ENCODE data around the gene VSIG8. TPM values are rescaled to one million over a fixed set of nuclear protein-coding genes. Genes with fewer than 3 reads are reported as not detected.

VSIG8 gene
- total and polyA plus RNA-seq, 2 donors (not counting 1 experiment from before 2014, with no cell fraction given), result under 0.01 TPM; not detected in 1

DNA sequence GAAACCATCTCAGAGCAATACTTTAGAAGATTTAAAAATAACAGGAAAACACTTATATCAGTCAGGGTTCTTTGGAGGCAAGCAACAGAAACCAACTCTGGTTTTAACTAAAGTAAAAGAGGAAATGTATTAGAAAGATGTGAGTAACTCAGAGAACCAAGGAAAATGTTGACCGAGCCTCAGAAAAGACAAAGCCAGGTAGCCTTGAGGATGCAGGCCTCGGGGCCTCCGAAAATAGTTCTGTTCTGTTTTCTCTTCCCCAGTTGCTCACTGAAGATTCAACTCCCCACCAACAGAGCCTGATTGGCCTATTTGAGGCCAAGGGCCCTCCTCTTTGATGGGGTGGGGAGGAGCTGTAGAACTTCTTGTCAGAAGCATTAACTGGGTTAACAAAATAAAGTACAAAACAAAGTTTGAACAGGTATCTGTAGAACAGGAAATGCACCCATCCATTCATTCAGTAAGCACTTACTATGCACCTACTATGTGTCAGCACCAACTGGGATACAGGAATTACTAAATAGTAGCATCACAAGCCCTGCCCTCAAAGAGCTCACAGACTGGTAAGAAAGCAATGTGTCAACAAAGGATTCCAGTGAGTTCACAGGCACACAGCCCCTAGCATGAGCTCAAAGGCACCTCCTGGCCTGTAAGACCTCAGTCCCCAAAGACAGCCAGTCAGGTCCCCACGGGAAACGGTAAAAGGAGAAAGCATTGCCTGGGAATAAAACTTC lies 23.2 kb downstream of the VSIG8 start:
- Histone ChIP-seq H3K36me3 (ENCODE audit: control insufficient read depth, insufficient read depth, low read length) (no peaks in the 10 kb centered on the region), H3K79me2 (ENCODE audit: control insufficient read depth, insufficient read depth, low read length) (no peaks in the 10 kb centered on the region), H3K4me2 (ENCODE audit: extremely low read depth, insufficient read depth, low read length) (no peak overlapping the region), H3K4me3 (replicated peaks in 1 of 4; ENCODE audit: control extremely low read depth in 1 of 4, insufficient read depth in 1 of 4, low read depth in 3 of 4, low read length in 4 of 4) (no peak overlapping the region), H3K27ac (ENCODE audit: insufficient read depth, low read length) (no peak overlapping the region), H2AFZ (ENCODE audit: low read length) (no peak overlapping the region), H3K9me3 (ENCODE audit: control insufficient read depth, insufficient read depth, low read depth, low read length) (no peaks in the 10 kb centered on the region), H3K9ac (ENCODE audit: insufficient read depth, low read length) (no peak overlapping the region), H3K4me1 (ENCODE audit: control insufficient read depth, extremely low read depth, insufficient read depth, low read length) (no peaks in the 10 kb centered on the region), H3K27me3 (ENCODE audit: control insufficient read depth, insufficient read depth, low read length) (no peaks in the 10 kb centered on the region), H4K20me1 (ENCODE audit: control insufficient read depth, extremely low read depth, insufficient read depth, low read length) (no peaks in the 10 kb centered on the region)
- no peak for DNase-seq (ENCODE audit: low read depth in 2 of 2)
- TF ChIP-seq, protein P1, sequence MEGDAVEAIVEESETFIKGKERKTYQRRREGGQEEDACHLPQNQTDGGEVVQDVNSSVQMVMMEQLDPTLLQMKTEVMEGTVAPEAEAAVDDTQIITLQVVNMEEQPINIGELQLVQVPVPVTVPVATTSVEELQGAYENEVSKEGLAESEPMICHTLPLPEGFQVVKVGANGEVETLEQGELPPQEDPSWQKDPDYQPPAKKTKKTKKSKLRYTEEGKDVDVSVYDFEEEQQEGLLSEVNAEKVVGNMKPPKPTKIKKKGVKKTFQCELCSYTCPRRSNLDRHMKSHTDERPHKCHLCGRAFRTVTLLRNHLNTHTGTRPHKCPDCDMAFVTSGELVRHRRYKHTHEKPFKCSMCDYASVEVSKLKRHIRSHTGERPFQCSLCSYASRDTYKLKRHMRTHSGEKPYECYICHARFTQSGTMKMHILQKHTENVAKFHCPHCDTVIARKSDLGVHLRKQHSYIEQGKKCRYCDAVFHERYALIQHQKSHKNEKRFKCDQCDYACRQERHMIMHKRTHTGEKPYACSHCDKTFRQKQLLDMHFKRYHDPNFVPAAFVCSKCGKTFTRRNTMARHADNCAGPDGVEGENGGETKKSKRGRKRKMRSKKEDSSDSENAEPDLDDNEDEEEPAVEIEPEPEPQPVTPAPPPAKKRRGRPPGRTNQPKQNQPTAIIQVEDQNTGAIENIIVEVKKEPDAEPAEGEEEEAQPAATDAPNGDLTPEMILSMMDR (conservative IDR thresholded peaks at IDR 0.05 in 1 of 2, IDR thresholded peaks at IDR 0.05 in 1 of 2; ENCODE audit: low read depth in 1 of 2, low read length in 2 of 2), result no peak
- TF ChIP-seq EZH2 (IDR thresholded peaks at IDR 0.05; ENCODE audit: low read length, missing control alignments), result no peak

DNA sequence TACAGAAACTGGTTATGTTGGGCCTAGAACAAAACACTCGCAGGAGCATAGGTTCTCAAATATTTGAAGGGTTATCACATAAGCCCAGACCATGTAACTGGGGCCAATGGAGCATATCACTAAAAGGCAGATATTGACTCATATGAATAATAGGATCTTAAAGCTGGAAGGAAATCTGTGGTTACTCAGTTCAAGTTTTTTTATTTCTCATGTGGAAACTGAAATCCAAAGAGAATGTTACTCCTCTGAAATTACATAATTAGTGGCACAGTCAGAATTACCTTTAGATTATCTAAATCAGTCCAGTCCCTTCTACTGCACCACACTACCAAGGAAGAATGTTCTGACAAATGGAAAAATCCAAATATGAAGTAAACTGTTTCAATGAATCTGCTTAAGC lies 23.7 kb downstream of the VSIG8 start:
- DNase-seq (ENCODE audit: low read depth in 2 of 2), result peak in 1 of 2 donors; percentile 47
- no peaks in the 10 kb centered on the region for H3K27me3 ChIP-seq (ENCODE audit: control insufficient read depth, insufficient read depth, low read length)
- no peaks in the 10 kb centered on the region for H3K36me3 ChIP-seq (ENCODE audit: control insufficient read depth, insufficient read depth, low read length)
- no peaks in the 10 kb centered on the region for H3K79me2 ChIP-seq (ENCODE audit: control insufficient read depth, insufficient read depth, low read length)
- TF ChIP-seq EZH2 (IDR thresholded peaks at IDR 0.05; ENCODE audit: low read length, missing control alignments), result no peak
- TF ChIP-seq, protein P1 (conservative IDR thresholded peaks at IDR 0.05 in 1 of 2, IDR thresholded peaks at IDR 0.05 in 1 of 2; ENCODE audit: low read depth in 1 of 2, low read length in 2 of 2), result no peak
- H3K27ac ChIP-seq (ENCODE audit: insufficient read depth, low read length), result no peak overlapping the region
- no peak overlapping the region for H3K4me2 ChIP-seq (ENCODE audit: extremely low read depth, insufficient read depth, low read length)
- no peak overlapping the region for H2AFZ ChIP-seq (ENCODE audit: low read length)
- H3K4me3 ChIP-seq (replicated peaks in 1 of 4; ENCODE audit: control extremely low read depth in 1 of 4, insufficient read depth in 1 of 4, low read depth in 3 of 4, low read length in 4 of 4), result no peak overlapping the region
- H3K4me1 ChIP-seq (ENCODE audit: control insufficient read depth, extremely low read depth, insufficient read depth, low read length), result no peaks in the 10 kb centered on the region
- no peak overlapping the region for H3K9ac ChIP-seq (ENCODE audit: insufficient read depth, low read length)
- H4K20me1 ChIP-seq (ENCODE audit: control insufficient read depth, extremely low read depth, insufficient read depth, low read length), result no peaks in the 10 kb centered on the region
- H3K9me3 ChIP-seq (ENCODE audit: control insufficient read depth, insufficient read depth, low read depth, low read length), result no peaks in the 10 kb centered on the region

DNA sequence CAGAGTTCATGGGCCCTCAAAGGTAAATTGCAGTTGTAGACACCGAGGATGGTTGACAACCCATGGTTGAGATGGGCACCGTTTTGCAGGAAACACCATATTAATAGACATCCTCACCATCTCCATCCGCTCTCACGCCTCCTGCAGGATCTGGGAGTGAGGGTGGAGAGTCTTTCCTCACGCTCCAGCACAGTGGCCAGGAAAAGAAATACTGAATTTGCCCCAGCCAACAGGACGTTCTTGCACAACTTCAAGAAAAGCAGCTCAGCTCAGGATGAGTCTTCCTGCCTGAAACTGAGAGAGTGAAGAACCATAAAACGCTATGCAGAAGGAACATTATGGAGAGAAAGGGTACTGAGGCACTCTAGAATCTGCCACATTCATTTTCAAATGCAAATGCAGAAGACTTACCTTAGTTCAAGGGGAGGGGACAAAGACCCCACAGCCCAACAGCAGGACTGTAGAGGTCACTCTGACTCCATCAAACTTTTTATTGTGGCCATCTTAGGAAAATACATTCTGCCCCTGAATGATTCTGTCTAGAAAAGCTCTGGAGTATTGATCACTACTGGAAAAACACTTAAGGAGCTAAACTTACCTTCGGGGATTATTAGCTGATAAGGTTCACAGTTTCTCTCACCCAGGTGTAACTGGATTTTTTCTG lies 26.5 kb downstream of the VSIG8 start:
- Histone ChIP-seq H3K4me1 (ENCODE audit: control insufficient read depth, extremely low read depth, insufficient read depth, low read length) (no peaks in the 10 kb centered on the region), H3K4me3 (replicated peaks in 1 of 4; ENCODE audit: control extremely low read depth in 1 of 4, insufficient read depth in 1 of 4, low read depth in 3 of 4, low read length in 4 of 4) (no peak overlapping the region), H3K9ac (ENCODE audit: insufficient read depth, low read length) (no peak overlapping the region), H3K27me3 (ENCODE audit: control insufficient read depth, insufficient read depth, low read length) (no peaks in the 10 kb centered on the region), H3K4me2 (ENCODE audit: extremely low read depth, insufficient read depth, low read length) (no peak overlapping the region), H3K9me3 (ENCODE audit: control insufficient read depth, insufficient read depth, low read depth, low read length) (no peaks in the 10 kb centered on the region), H3K27ac (ENCODE audit: insufficient read depth, low read length) (no peak overlapping the region), H3K79me2 (ENCODE audit: control insufficient read depth, insufficient read depth, low read length) (no peaks in the 10 kb centered on the region), H3K36me3 (ENCODE audit: control insufficient read depth, insufficient read depth, low read length) (no peaks in the 10 kb centered on the region), H2AFZ (ENCODE audit: low read length) (no peak overlapping the region), H4K20me1 (ENCODE audit: control insufficient read depth, extremely low read depth, insufficient read depth, low read length) (no peaks in the 10 kb centered on the region)
- DNase-seq (ENCODE audit: low read depth in 2 of 2), result no peak
- no peak for TF ChIP-seq EZH2 (IDR thresholded peaks at IDR 0.05; ENCODE audit: low read length, missing control alignments)
- TF ChIP-seq, protein P1 (conservative IDR thresholded peaks at IDR 0.05 in 1 of 2, IDR thresholded peaks at IDR 0.05 in 1 of 2; ENCODE audit: low read depth in 1 of 2, low read length in 2 of 2), result peak in 1 of 2 donors; percentile 25
